ENCODE measurements around the gene RASL10B.

The RASL10B gene

GRCh38 chr17:35773679-35774425 is 42.4 kb downstream of the RASL10B start:
- no peak overlapping the region for H3K4me3 ChIP-seq (ENCODE audit: low read depth, low read length)
- no peak for TF ChIP-seq CTCF (IDR thresholded peaks at IDR 0.05; ENCODE audit: low read depth, low read length)

- H3K4me3 ChIP-seq (ENCODE audit: low read depth, low read length): no peak overlapping the region
- no peak for TF ChIP-seq CTCF (IDR thresholded peaks at IDR 0.05; ENCODE audit: low read depth, low read length)
These were observed 43.1 kb downstream of the RASL10B start for GRCh38 chr17:35774499-35774898.

GRCh38 chr17:35775039-35775438 is 43.6 kb downstream of the RASL10B start:
- no peak overlapping the region for H3K4me3 ChIP-seq (ENCODE audit: low read depth, low read length)
- TF ChIP-seq CTCF (IDR thresholded peaks at IDR 0.05; ENCODE audit: low read depth, low read length): no peak

- no peak for TF ChIP-seq CTCF (IDR thresholded peaks at IDR 0.05; ENCODE audit: low read depth, low read length)
- H3K4me3 ChIP-seq (ENCODE audit: low read depth, low read length): no peak overlapping the region
These were observed 44.1 kb downstream of the RASL10B start for GRCh38 chr17:35775583-35775982.

- H3K4me3 ChIP-seq (ENCODE audit: low read depth, low read length): no peak overlapping the region
- TF ChIP-seq CTCF (IDR thresholded peaks at IDR 0.05; ENCODE audit: low read depth, low read length): no peak
These were observed 47.3 kb downstream of the RASL10B start for GRCh38 chr17:35778641-35779196.

GRCh38 chr17:35780950-35781349 is 49.5 kb downstream of the RASL10B start:
- no peak for TF ChIP-seq CTCF (IDR thresholded peaks at IDR 0.05; ENCODE audit: low read depth, low read length)
- H3K4me3 ChIP-seq (ENCODE audit: low read depth, low read length): no peak overlapping the region

GRCh38 chr17:35784895-35785294 is 53.5 kb downstream of the RASL10B start:
- no peak overlapping the region for H3K4me3 ChIP-seq (ENCODE audit: low read depth, low read length)
- TF ChIP-seq CTCF (IDR thresholded peaks at IDR 0.05; ENCODE audit: low read depth, low read length): no peak

Measured in WI38 (cell line).